IMR-90 (cell line): ENCODE measurements around the gene CTDP1. TPM values are rescaled to one million over a fixed set of nuclear protein-coding genes. Genes with fewer than 3 reads are reported as not detected.

Experiments used
- ATAC-seq: fragments of 200-7000 bp; cut with Tn5 transposase; 2 replicates; pipeline ENCODE4 v1.9.1; 2020; ENCODE audit warnings: low read depth, mild to moderate bottlenecking, moderate library complexity
- BruUV-seq: library from RNA; stranded (reverse); fragments of 400-500 nt; replicated peaks from 2 replicates; lab custom pipeline; 2021; lab: Mats Ljungman, UMichigan
- CTCF ChIA-PET: fragments of 300-600 bp; formaldehyde crosslinking; extraction: SDS; loops from one replicate; lab custom pipeline; 2021; ENCODE audit warnings: antibody characterized with exemption; lab: Yijun Ruan, JAX
- POLR2A ChIA-PET: fragments of 300-600 bp; sonication (Branson Sonifier 250); formaldehyde crosslinking; loops from one replicate; lab custom pipeline; 2022; ENCODE audit warnings: antibody characterized with exemption; ENCODE audit not compliant: unreplicated experiment; lab: Charles Lee
- DNase-seq: peaks from one replicate; pipeline ENCODE4 v3.0.0; 2013
- H2AFZ ChIP-seq: replicated peaks from 2 replicates; pipeline ENCODE3; 2013; ENCODE audit warnings: low read length, mild to moderate bottlenecking; ENCODE audit not compliant: poor library complexity
- H2AK5ac ChIP-seq: 2 replicates; pipeline ENCODE4 v1.6.1; 2013; ENCODE audit warnings: low read depth, low read length, inconsistent platforms
- H2AK9ac ChIP-seq: replicated peaks from 2 replicates; pipeline ENCODE3; 2013; ENCODE audit warnings: mild to moderate bottlenecking, low read depth, low read length, moderate library complexity; ENCODE audit not compliant: poor library complexity
- H2BK120ac ChIP-seq: 2 replicates; pipeline ENCODE4 v1.6.1; 2013; ENCODE audit warnings: low read depth, low read length, inconsistent platforms
- H2BK15ac ChIP-seq: 3 replicates; pipeline ENCODE4 v1.6.1; 2013; ENCODE audit warnings: low read depth, low read length, inconsistent platforms
- H2BK20ac ChIP-seq: 2 replicates; pipeline ENCODE4 v1.6.1; 2013; ENCODE audit warnings: low read depth, mild to moderate bottlenecking, inconsistent platforms, low read length, moderate library complexity
- H2BK5ac ChIP-seq: 2 replicates; pipeline ENCODE4 v1.6.1; 2013; ENCODE audit warnings: mild to moderate bottlenecking, low read depth, low read length, inconsistent platforms; ENCODE audit not compliant: poor library complexity, severe bottlenecking
- H3K14ac ChIP-seq: replicated peaks from 2 replicates; pipeline ENCODE4 v1.6.1; 2013; ENCODE audit warnings: low read depth, low read length, inconsistent platforms
- H3K18ac ChIP-seq: 2 replicates; pipeline ENCODE4 v1.6.1; 2013; ENCODE audit warnings: low read depth, low read length, control low read depth
- H3K23ac ChIP-seq: 2 replicates; pipeline ENCODE4 v1.6.1; 2013; ENCODE audit warnings: low read depth, low read length, inconsistent platforms
- H3K27ac ChIP-seq: 2 replicates; pipeline ENCODE4 v1.5.1; 2013; ENCODE audit warnings: mild to moderate bottlenecking, control low read depth, low read length; ENCODE audit not compliant: insufficient read depth
- H3K27me3 ChIP-seq: 2 replicates; pipeline ENCODE4 v1.6.1; 2013; ENCODE audit warnings: low read length; ENCODE audit not compliant: control insufficient read depth, insufficient read depth
- H3K36me3 ChIP-seq: 2 replicates; pipeline ENCODE4 v1.6.1; 2013; ENCODE audit warnings: low read length, mixed read lengths; ENCODE audit not compliant: control insufficient read depth, insufficient read depth
- H3K4ac ChIP-seq: 2 replicates; pipeline ENCODE4 v1.6.1; 2013; ENCODE audit warnings: low read depth, low read length, inconsistent platforms
- H3K4me1 ChIP-seq: 2 replicates; pipeline ENCODE4 v1.6.1; 2013; ENCODE audit warnings: low read length, mixed read lengths; ENCODE audit not compliant: control insufficient read depth, insufficient read depth
- H3K4me2 ChIP-seq: 2 replicates; pipeline ENCODE4 v1.6.1; 2013; ENCODE audit warnings: low read depth, mild to moderate bottlenecking, control low read depth, low read length, moderate library complexity
- H3K4me3 ChIP-seq: 2 replicates; pipeline ENCODE4 v1.5.1; 2013; ENCODE audit warnings: low read depth, mild to moderate bottlenecking, control low read depth, low read length, moderate library complexity; ENCODE audit not compliant: insufficient read depth
- H3K56ac ChIP-seq: 2 replicates; pipeline ENCODE4 v1.6.1; 2013; ENCODE audit warnings: low read length, inconsistent platforms; ENCODE audit not compliant: insufficient read depth; ENCODE audit errors: extremely low read depth
- H3K79me1 ChIP-seq, 2 experiments: 2 replicates each; pipeline ENCODE4 v1.6.1; 2013; ENCODE audit warnings: low read length in 2 of 2, inconsistent platforms in 1 of 2, low read depth in 1 of 2
- H3K9ac ChIP-seq: 2 replicates; pipeline ENCODE4 v1.6.1; 2013; ENCODE audit warnings: low read depth, low read length, control low read depth
- H3K9me1 ChIP-seq: 2 replicates; pipeline ENCODE4 v1.6.1; 2013; ENCODE audit warnings: low read length, inconsistent platforms; ENCODE audit not compliant: insufficient read depth
- H3K9me3 ChIP-seq: 2 replicates; pipeline ENCODE4 v1.6.1; 2013; ENCODE audit warnings: low read length; ENCODE audit not compliant: control insufficient read depth, insufficient read depth
- H4K20me1 ChIP-seq: 2 replicates; pipeline ENCODE4 v1.6.1; 2013; ENCODE audit warnings: low read length, inconsistent platforms; ENCODE audit not compliant: insufficient read depth
- H4K5ac ChIP-seq: 2 replicates; pipeline ENCODE4 v1.6.1; 2013; ENCODE audit warnings: mild to moderate bottlenecking, low read depth, low read length, control low read depth
- H4K8ac ChIP-seq, 2 experiments: 2 replicates each; pipeline ENCODE4 v1.6.1; 2013; ENCODE audit warnings: low read depth in 2 of 2, low read length in 2 of 2, control low read depth in 1 of 2, inconsistent platforms in 1 of 2
- H4K91ac ChIP-seq: 2 replicates; pipeline ENCODE4 v1.6.1; 2013; ENCODE audit warnings: low read depth, low read length, inconsistent platforms; ENCODE audit not compliant: insufficient read depth
- CEBPB ChIP-seq: IDR thresholded peaks from 2 replicates; pipeline ENCODE4 v1.6.1; 2012; ENCODE audit warnings: low read depth, low read length, improper control_type of control experiment
- CHD1 ChIP-seq: IDR thresholded peaks from 2 replicates; pipeline ENCODE4 v1.6.1; 2012; ENCODE audit warnings: low read depth, low read length, improper control_type of control experiment
- WGBS, 2 experiments: methylation state at CpG; one replicate each; pipeline versions ENCODE4 v1.1.5 to v1.1.7; 2013; ENCODE audit warnings: missing lambda C conversion rate in 2 of 2; ENCODE audit not compliant: insufficient read length in 1 of 2; ENCODE audit errors: extremely low coverage in 2 of 2; 5-methylcytosine and 5-hydroxymethylcytosine counted together
- dilution Hi-C: fragments of 300-500 bp; cut with HindIII; formaldehyde crosslinking; loops from one replicate; pipeline ENCODE4 v1.14.3; 2018; ENCODE audit warnings: low sequenced_read_pairs; ENCODE audit not compliant: unreplicated experiment
- in situ Hi-C: fragments of 300-500 bp; cut with MboI; formaldehyde crosslinking; loops from 3 replicates; pipeline ENCODE4 v1.14.3; 2019; ENCODE audit warnings: low sequenced_read_pairs, inconsistent platforms, mixed read lengths
- intact Hi-C: fragments of 100-400 bp; cut with micrococcal nuclease; formaldehyde crosslinking; loops from 2 replicates; pipeline ENCODE4 v1.10.0; 2022
- polyA plus RNA-seq, 3 experiments: library from polyadenylated mRNA; depleted of rRNA; stranded (reverse); fragments of >200 nt; gene quantifications; 2 replicates each; pipeline ENCODE4 v1.2.3, GENCODE V29; 2012; ENCODE audit warnings: low replicate concordance in 1 of 3
- total RNA-seq: library from RNA; depleted of rRNA; stranded (reverse); fragments of >200 nt; gene quantifications from 2 replicates; pipeline ENCODE4 v1.2.3, GENCODE V29; 2012

Gene CTDP1
- total and polyA plus RNA-seq, 2 of the 4 experiments (the other 2 are of a cell fraction), result 13.4 to 17.6 TPM

- H3K56ac ChIP-seq, result no peak overlapping the region
- POLR2A ChIA-PET, result no interaction called here
- no peak overlapping the region for H2AK9ac ChIP-seq
- H2AFZ ChIP-seq, result no peak overlapping the region
- H3K79me1 ChIP-seq, result no peaks in the 10 kb centered on the region
- WGBS, 2 experiments, result 85% methylated on average over 15 of the region's 22 CpGs; no CpG with 5 or more reads in 1 of the 2 experiments
- H2AK5ac ChIP-seq, result peak overlapping the region; percentile 57; the same call in 1 of the 2 replicates
- intact Hi-C loops, result no loop called here
- H3K18ac ChIP-seq, result no peak overlapping the region
- in situ Hi-C loops, result no loop called here
- H2BK15ac ChIP-seq, result peak overlapping the region; percentile 40; the same call in 1 of the 3 replicates
- H3K27ac ChIP-seq, result no peak overlapping the region
- no peak overlapping the region for H3K9ac ChIP-seq
- no peak for ATAC-seq
- H4K91ac ChIP-seq, result no peak overlapping the region
- H4K20me1 ChIP-seq, result no peaks in the 10 kb centered on the region
- H4K5ac ChIP-seq, result no peak overlapping the region
- no peak overlapping the region for H3K4ac ChIP-seq
- BruUV-seq, result no TSS peak
- TF ChIP-seq CHD1 (no peak), CEBPB (peak; percentile 66)
- H3K4me3 ChIP-seq, result no peak overlapping the region
- no peak overlapping the region for H2BK5ac ChIP-seq
- H3K9me3 ChIP-seq, result no peaks in the 10 kb centered on the region; the same call in 1 of the 2 replicates
- no peak overlapping the region; the same call in 1 of the 2 replicates for H2BK20ac ChIP-seq
- H3K4me1 ChIP-seq, result peaks cover 15% of the 10 kb centered on the region
- peaks cover 7% of the 10 kb centered on the region for H3K9me1 ChIP-seq
- H3K36me3 ChIP-seq, result no peaks in the 10 kb centered on the region
- H3K14ac ChIP-seq, result no peak overlapping the region
- dilution Hi-C loops, result no loop called here
- peak; percentile 66 for DNase-seq
- peaks cover 28% of the 10 kb centered on the region for H3K27me3 ChIP-seq
- H2BK120ac ChIP-seq, result no peak overlapping the region
- H3K23ac ChIP-seq, result no peak overlapping the region
- no peak overlapping the region for H4K8ac ChIP-seq
- no peak overlapping the region for H3K4me2 ChIP-seq
- CTCF ChIA-PET, result no interaction called here
Measured at GRCh38 chr18:79786786-79787526, 107.4 kb downstream of the CTDP1 start.
